GM18507 (cell line): ENCODE data around the gene CCAR1.
A peak's percentile ranks its signal among the peaks of the same experiment; 100 is the strongest.
"Not testable (repeated sequence)": the region's sequence is repeated elsewhere in the genome, so short reads cannot be mapped to it uniquely, and the experiment has no call there.

Source experiments
- DNase-seq: peaks from one replicate; pipeline ENCODE4 v3.0.0; 2011; ENCODE audit warnings: low read depth; ENCODE audit not compliant: insufficient read length; ENCODE audit errors: extremely low spot score
- FAIRE-seq: peaks from 2 replicates; lab custom pipeline; 2011; peaks lifted over from hg19 to GRCh38; lab: Jason Lieb, UNC

The CCAR1 gene, protein sequence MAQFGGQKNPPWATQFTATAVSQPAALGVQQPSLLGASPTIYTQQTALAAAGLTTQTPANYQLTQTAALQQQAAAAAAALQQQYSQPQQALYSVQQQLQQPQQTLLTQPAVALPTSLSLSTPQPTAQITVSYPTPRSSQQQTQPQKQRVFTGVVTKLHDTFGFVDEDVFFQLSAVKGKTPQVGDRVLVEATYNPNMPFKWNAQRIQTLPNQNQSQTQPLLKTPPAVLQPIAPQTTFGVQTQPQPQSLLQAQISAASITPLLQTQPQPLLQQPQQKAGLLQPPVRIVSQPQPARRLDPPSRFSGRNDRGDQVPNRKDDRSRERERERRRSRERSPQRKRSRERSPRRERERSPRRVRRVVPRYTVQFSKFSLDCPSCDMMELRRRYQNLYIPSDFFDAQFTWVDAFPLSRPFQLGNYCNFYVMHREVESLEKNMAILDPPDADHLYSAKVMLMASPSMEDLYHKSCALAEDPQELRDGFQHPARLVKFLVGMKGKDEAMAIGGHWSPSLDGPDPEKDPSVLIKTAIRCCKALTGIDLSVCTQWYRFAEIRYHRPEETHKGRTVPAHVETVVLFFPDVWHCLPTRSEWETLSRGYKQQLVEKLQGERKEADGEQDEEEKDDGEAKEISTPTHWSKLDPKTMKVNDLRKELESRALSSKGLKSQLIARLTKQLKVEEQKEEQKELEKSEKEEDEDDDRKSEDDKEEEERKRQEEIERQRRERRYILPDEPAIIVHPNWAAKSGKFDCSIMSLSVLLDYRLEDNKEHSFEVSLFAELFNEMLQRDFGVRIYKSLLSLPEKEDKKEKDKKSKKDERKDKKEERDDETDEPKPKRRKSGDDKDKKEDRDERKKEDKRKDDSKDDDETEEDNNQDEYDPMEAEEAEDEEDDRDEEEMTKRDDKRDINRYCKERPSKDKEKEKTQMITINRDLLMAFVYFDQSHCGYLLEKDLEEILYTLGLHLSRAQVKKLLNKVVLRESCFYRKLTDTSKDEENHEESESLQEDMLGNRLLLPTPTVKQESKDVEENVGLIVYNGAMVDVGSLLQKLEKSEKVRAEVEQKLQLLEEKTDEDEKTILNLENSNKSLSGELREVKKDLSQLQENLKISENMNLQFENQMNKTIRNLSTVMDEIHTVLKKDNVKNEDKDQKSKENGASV

DNA sequence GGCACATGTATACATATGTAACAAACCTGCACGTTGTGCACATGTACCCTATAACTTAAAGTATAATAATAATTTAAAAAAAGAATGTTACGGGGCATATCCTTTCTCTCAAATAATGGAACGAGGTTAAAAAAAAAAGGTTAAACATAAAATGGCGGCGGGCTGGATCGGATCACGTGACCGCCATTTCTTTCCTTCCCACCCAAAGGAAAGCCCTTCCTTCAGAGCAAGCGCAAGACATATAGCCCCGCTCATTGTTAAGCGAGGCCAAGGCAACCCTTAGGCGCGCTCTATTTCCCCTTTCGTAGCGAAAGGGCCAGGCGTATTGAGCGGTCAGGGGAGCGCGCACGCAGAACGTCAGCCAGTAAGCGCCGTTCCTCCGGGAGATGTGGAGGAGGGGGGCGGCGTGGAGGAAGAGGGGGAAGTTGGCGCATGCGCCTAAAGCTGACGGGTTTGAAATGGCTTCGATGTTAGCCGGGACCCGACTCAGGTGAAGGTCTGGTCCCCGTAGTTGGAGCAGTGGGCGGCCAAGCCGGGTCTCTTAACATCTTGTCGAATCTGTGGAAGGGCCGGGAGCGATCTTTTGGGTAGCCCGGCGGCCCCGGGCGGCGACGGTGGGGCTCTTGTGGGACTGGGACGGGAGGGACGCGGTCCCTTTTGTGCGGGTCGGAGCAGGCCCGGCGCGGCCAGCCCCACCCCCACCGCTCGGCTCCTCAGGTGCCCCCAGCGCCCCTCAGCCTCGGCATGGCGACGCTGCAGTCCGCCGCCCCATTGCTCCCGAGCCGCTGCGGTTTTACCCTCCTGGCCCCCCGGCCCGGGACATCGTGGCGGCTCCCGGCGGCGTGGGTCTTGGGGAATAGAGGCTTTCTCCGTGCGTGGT is at the start of gene CCAR1:
TSS of gene CCAR1 (plus strand) at position 447 of the 880 bp plus-strand sequence. CDS start 1,266 bp downstream, outside the sequence.
- FAIRE-seq (peak; percentile 99), DNase-seq (peak; percentile 94)

DNA sequence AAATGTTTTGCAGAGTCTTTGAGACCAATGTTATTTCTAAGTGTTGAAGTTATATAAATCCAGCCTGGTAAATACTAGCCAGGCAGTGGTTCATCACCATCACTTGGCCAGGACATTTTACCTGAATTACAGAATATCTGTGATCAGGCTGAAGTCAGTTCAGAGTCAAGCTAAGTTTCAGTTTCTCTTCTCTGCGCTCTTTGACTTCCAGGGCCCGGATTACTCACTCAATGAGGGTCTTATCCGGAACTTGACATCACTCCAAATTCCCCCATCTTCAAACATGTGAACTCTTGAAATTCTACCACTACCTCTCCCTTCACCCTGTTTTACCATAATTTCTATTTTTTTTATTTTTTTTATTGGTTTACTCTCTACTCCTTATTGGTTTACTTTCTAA is 36.6 kb upstream of the CCAR1 start:
- FAIRE-seq (peak; percentile 73), DNase-seq (peak; percentile 15)

DNA sequence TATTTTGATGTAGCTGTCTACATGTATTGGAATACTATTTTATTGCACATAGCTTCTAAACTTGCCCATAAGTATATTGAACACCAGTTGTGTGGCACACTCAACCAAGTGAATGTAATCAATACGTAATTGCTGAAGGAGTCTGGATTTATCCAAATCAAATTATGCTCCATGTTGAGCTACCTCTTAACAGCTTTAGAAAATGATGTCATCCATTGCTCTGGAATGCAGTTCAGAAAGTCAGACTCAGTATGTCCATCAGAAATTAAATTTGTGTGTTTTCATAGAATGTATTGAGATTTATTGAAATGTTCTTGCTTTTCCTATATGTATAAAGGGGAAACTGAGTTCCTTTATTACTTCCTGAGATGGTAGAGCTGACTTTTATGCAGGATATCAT is 25.0 kb upstream of the CCAR1 start:
- FAIRE-seq = no peak
- no peak for DNase-seq

DNA sequence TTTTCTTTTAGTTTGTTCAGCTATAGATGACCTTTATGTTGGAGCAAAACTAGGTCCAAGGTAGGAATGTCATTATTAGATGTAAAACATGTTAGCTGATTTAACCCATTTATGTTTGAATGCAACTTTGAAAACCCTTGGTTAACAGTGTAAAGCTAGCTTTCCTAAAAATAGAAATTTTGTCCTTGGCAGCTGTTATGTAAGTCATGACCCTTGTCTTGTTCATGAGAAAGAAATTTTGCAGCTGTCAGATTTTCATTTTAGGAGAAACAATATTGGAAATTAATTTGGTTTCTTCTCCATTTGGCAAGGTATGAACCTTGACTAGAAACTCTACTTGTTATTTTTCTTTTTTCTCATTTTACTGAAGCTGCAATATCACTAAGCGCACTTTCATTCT is 23.9 kb upstream of the CCAR1 start:
- FAIRE-seq (no peak), DNase-seq (no peak)

DNA sequence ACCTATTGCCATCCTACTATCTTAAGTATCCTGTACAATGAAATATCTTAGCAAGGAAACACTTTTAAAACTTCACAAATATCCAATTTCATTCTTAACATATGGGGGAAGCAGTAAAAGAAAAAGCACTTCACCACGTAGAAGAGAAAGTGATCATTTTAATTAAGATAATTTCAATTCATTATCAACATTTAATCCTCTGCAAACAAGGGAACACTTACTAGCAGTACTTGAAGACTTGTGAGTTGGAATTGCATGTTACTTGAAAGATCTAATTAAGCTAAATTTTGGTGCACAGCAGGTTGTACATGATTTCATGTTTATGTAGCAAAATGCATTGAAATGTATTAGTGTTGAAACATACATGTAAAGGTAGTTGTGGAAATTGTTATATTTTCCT is 20.8 kb upstream of the CCAR1 start:
- FAIRE-seq (no peak), DNase-seq (no peak)

DNA sequence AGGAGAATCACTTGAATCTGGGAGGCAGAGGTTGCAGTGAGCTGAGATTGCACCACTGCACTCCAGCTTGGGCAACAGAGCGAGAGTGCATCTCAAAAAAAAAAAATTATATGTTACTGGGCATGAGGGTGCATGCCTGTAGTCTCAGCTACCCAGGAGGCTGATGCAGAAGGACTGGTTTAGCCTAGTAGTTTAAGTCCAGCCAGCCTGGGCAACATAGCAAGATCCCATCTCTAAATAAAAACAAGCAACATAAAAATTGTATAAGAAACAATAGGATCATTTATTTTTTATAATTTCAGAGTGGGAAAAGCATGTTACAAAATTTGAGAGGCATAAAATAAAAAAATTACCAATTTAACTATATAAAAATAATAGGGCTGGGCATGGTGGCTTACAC is 15.5 kb upstream of the CCAR1 start:
- FAIRE-seq (no peak), DNase-seq (no peak)

DNA sequence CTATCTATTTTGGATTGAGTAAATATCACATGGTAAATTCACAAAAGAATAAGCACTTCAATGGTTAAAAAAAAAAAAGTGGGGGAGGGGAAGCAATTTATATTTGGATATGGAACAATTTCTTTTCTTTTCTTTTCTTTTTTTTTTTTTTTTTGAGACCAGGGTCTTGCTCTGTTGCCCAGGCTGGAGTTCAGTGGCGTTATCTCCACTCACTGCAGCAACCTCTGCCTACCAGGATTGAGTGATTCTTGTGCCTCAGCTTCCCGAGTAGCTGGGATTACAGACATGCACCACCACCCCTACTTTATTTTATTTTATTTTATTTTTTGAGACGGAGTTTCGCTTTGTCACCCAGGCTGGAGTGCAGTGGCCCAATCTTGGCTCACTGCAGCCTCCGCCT is 12.1 kb upstream of the CCAR1 start:
- FAIRE-seq, DNase-seq: not testable (repeated sequence)

DNA sequence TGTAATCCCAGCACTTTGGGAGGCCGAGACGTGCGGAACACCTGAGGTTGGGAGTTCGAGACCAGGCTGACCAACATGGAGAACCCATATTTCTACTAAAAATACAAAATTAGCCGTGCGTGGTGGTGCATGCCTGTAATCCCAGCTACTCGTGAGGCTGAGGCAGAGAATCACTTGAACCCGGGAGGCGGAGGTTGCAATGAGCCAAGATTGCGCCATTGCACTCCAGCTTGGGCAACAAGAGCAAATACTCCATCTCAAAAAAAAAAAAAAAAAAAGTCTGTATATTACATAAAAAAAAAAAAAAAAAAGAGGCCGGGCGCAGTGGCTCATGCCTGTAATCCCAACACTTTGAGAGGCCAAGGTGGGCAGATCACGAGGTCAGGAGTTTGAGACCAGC is 8.0 kb upstream of the CCAR1 start:
- not testable (repeated sequence) for DNase-seq, FAIRE-seq

DNA sequence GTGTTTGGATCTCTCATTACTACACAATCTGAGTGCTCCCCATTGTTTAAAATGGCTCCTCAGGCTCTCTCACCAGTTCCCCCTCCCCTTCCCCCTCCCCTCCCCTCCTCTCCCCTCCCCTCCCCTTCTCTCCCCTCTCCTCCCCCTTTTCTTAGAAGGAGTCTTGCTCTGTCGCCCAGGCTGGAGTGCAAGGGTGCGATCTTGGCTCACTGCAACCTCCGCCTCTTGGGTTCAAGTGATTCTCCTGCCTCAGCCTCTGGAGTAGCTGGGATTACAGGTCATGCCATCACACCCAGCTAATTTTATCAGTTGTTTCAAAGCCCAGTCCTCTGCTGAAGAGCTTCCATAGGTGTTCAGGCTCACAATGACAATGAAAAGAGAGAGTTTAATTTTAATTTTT is 3.6 kb upstream of the CCAR1 start:
- no peak for FAIRE-seq

DNA sequence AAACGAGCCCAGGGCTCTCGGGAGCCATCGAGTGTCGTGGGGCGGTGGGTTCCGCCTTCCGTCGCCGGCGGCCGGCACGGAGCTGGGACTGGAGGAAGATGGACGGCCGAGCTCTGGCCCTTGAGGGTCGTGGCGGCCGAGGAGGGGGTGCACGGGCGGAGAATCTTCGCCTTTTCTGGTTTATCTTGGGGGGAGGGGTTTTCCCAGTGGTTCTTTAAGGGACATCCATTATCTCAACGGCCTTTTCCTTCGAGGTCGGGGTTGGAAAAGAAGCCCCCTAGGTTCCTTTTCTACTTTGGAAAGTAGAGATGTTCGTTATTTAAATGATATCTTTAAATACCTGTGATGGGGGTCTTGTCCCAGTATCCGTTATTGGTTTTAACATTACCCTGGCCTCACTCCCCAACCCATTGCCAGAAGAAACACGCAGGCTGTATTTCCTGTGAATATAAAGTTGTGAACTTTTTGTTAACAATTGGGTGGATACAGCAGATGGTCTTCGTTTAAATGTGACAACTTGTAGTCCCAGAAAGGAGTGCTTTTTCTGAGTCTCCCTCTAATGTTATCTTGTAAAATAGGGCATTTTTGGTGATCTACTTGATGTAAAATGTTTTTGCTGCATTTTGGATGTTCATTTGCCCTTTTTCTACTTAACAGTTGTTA is 765 bp downstream of the CCAR1 start:
- no peak for FAIRE-seq

More for the DNA sequence above, 3.6 kb upstream of the CCAR1 start:
- DNase-seq = no peak

DNA sequence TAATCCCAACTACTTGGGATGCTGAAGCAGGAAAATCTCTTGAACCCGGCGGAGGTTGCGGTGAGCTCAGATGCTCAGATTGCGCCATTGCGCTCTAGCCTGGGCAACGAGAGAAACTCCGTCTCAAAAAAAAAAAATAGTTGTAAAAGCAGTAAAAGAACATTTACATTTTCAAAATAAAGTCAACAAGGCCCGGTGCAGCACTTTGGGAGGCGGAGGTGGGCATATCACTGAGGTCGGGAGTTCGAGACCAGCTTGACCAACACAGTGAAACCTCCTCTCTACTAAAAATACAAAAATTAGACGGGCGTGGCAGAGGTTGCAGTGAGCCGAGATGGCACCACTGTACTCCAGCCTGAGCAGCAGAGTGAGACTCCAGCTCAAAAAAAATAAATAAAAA is 4.0 kb downstream of the CCAR1 start:
- no peak for FAIRE-seq

More for the DNA sequence above, 765 bp downstream of the CCAR1 start:
- DNase-seq = no peak

DNA sequence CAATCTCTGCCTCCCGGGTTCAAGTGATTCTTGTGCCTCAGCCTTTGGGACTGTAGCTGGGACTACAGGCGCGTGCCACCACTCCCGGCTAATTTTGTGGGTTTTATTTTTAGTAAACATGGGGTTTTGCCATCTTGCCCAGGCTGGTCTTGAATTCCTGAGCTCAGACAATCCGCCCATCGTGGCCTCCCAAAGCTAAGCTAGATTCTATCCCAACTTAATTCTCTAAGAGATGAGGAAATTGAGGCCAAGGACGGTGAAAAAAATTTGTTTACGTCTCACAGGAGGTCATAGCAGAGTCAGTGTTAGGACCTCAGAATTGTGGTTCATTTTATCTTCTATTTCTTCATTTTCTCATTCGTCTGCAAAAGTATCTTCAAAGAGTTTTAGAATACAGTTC is 6.1 kb downstream of the CCAR1 start:
- FAIRE-seq = no peak
- DNase-seq = no peak

More for the DNA sequence above, 4.0 kb downstream of the CCAR1 start:
- DNase-seq = no peak

DNA sequence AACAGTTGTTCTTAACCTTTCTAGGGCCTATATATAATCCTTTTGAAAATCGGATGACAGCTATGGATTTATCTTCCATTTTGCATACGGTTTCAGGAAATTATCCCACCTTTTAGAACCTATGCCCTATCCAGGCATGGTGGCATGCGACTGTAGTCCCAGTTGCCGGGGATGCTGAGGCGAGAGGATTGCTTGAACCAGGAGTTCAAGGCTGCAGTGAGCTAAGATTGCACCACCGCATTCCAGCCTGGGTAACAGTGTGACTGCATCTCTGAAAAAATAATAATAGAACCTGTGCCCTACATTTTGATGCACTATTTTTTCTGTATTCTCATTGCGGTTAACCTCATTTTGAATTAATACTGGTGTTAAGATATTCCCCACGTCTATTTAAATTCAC is 11.6 kb downstream of the CCAR1 start:
- no peak for FAIRE-seq
- DNase-seq = no peak

DNA sequence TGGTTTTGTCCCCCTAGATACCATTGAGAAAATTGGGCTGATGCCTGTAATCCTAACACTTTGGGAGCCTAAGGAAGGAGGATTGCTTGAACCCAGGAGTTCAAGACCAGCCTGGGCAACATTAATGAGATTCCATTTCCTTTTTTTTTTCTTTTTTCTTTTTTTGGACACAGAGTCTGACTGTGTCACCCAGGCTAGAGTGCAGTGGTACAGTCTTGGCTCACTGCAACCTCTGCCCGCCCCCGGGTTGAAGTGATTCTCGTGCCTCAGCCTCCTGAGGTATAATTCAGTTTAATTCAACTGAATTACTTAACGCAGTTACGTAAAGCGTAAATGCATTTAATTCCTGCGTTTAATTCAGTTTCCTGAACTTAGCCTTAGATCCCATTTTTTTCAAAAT is 13.3 kb downstream of the CCAR1 start:
- no peak for FAIRE-seq
- DNase-seq = no peak

DNA sequence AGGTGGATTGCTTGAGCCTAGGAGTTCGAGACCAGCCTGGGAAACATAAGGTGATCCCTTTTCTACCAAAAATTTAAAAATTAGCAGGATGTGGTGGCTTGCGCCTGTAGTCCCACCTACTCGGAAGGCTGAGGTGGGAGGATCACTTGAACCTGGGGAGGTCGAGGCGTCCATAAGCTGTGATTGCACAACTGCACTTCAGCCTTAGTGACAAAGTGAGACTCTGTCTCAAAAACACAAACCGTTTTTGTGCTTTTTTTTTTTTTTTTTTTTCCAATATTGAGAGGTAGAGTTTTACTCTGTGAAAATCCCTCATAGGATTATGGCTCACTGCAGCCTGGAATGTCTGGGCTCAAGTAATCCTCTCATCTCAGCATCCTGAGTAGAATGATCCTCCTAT is 14.1 kb downstream of the CCAR1 start:
- DNase-seq (no peak), FAIRE-seq (no peak)

DNA sequence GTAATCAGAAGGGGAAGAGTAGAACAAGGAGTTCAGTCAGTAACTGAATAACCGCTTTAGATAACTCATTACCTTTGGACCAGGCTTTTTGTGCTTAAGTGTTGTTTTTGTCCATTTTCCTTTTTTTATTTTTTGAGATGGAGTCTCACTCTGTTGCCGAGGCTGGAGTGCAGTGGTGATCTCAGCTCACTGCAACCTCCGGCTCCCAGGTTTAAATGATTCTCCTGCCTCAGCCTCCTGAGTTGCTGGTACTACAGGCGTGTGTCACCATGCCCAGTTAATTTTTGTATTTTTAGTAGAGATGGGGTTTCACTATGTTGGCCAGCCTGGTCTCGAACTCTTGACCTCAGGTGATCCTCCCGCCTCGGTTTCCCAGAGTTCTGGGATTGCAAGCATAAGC is 14.7 kb downstream of the CCAR1 start:
- not testable (repeated sequence) for DNase-seq, FAIRE-seq

DNA sequence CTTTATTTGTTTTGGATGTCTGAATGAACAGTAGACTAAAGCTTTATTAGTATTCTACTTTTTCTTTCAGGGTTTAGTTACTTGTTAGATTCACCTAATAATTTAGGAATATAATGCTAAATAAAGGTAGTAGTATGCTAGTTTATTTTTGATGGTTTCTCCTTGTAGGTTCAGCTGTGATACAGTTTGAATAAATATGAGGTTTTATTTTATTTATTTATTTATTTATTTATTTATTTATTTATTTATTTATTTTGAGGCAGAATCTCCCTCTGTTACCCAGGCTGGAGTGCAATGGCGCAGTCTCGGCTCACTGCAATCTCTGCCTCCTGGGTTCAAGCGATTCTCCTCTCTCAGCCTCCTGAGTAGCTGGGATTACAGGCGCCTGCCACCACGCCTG is 19.6 kb downstream of the CCAR1 start:
- not testable (repeated sequence) for DNase-seq, FAIRE-seq

DNA sequence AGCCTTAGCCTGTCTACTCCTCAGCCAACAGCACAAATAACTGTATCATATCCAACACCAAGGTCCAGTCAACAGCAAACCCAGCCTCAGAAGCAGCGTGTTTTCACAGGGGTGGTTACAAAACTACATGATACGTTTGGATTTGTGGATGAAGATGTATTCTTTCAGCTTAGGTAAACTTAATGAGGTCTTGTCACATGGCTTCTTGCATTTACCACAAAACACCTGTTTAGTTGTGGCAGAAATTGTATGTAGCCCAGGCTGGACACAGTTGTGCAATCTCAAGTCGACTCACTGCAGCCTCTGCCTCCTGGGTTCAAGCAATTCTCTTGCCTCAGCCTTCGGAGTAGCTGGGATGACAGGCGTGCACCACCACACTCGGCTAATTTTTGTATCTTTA is 21.4 kb downstream of the CCAR1 start:
- DNase-seq (no peak), FAIRE-seq (no peak)
